ENCODE measurements around the gene TSR1. TPM values are rescaled to one million over a fixed set of nuclear protein-coding genes. Genes with fewer than 3 reads are reported as not detected.

Gene TSR1
- 10 to 100 TPM; 27.6 to 70.9 (median 41.3) TPM for total RNA-seq

DNA sequence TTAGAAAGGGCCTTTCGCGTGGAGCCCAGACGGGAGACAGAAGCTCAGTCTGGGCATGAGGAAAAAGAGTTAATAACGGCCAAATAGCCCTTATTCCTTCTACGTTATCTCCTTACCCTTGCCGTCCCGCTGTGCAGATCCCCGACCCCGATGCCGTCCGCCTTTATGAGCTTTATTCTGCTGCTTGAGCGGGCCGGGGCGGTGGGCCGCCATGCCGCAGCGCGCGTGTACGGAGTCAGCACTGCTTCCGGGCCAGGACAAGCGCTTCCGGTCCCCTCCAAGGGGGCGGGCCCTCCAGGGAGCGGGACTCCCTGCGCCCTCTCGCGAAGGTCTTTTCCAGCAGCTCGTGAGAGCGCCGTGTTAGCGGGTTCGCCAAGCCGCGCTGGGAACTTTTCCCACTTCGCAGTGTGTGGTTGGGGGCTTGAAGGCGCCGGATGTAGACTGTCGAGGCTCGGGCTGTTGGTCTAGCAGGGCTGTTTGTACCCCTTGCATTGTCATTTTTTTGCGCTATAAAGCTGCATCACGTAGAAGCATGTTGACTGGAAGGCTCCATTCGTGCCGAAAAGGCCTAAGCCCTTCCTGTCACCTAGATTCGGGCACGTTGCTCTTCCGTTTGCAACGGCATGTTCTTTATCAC is at the start of gene TSR1:
TSS of gene TSR1 (minus strand) at position 243 of the 637 bp plus-strand sequence. CDS start at position 213, 30 bp downstream.
- WGBS, 10 experiments = 0 to 2% (median 0%) methylated on average over 1 to 17 of the region's 48 CpGs; no CpG with 5 or more reads in 2 of the 10 experiments
- ATAC-seq (replicated peaks in 6 of 8) = peak; percentile 74 to 88 (median 80)
- in situ Hi-C loops (cut with MboI; ENCODE audit: low pct_unique_long_range_greater_than_20kb in 2 of 9, low sequenced_read_pairs in 9 of 9, unreplicated experiment in 9 of 9) = no loop called here

DNA sequence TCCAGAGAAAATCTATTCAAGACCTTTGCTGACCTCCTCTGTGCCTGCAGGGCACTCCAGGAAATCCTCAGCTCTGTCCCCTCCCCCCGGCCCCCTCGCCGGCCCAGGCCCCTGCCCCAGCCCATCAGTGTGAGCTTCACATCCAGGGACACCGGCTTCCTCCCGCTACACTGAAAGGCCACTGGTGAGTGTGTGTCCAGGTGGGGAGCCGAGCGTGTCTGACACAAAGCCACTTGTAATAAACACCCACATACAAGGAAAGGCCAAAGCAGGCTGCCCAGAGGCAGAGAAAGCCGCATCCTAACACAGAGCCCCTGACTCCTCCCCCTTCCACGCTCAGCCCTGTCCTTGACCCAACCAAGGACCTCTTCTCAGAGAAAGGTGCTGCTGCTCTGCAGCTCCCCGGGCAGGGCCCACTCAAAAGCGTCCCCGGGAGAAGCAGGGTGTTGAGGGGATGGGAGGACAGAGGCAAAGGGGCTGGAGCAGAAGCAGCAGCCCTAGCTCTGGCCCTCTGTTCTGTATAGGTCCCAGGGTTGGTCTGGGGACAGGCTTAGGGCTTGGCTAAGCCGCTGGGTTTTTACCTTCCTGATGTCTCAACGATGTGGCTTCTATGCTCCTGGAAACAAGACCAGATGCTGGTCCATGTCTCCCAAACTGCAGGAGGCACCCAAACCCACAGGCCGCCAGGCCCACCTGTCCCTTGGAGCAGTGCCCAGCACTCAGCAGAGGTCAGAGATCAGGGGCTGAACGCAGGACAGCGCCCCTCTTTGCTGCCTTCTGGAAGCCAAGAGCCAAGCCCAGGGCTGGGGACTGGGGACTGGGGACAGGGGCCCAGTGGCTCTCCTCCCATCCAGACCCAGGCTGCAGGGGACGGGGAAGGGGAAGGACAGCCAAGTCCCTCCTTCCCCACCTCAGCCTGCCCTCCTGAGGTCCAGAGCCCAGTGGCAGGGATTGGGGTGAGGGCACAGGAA is 49.3 kb upstream of the TSR1 start:
- peak in 4 of 8 experiments; percentile 34 to 43 (median 38) for ATAC-seq (replicated peaks in 6 of 8)
- 23 to 83% (median 52%) methylated on average over 2 to 5 of the region's 18 CpGs; no CpG with 5 or more reads in 6 of the 10 experiments for WGBS, 10 experiments
- no peak overlapping the region for H3K4me3 ChIP-seq
- in situ Hi-C loops (cut with MboI; ENCODE audit: low pct_unique_long_range_greater_than_20kb in 2 of 9, low sequenced_read_pairs in 9 of 9, unreplicated experiment in 9 of 9) = no loop called here
- H3K27ac ChIP-seq = peak overlapping the region; percentile 70 to 72
- peaks cover 45 to 51% of the 10 kb centered on the region in 2 donors for H3K4me1 ChIP-seq (replicated peaks in 1 of 2)

More for the DNA sequence above, at the start of gene TSR1:
- Histone ChIP-seq H3K4me1 (replicated peaks in 1 of 2) (peaks cover 8 to 13% of the 10 kb centered on the region in 2 donors), H3K27ac (peak within 1 kb of the TSS; percentile 89 to 96), H3K4me3 (peak within 1 kb of the TSS; percentile 73 to 99 (median 87))

DNA sequence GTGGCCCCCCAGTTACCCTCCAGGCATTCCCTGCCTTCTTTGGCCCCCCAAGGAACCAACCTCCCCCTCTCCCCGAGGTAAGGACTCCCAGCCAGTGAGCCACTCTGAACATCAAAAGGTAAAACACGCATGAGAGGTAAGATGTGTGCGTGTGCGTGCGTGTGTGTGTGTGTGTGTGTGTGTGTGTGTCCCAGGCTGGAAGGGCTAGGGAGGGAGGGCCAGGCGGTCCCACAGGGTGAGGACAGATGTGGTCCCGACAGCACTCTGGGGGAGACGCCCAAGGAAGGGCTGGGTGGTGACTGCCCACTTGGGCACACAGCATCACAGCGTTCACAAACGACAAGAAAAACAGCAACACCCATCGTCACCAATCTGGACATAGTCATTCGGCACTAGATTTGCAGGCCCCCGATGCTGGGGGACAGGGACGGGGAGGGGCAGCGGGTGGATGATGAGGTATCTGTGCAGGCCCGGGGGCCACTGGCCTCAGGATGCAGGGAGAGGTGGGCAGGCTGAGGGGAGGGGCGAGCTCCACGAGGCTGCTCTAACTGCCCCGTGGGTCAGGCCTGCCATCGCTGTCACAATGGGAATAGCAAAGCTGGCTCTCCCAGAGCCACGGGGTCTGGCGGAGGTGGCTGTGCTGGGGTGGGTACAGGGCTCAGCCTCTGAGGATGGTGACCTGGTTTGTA is 48.3 kb upstream of the TSR1 start:
- peaks cover 40 to 43% of the 10 kb centered on the region in 2 donors for H3K4me1 ChIP-seq (replicated peaks in 1 of 2)
- H3K4me3 ChIP-seq = no peak overlapping the region
- peak in 5 of 8 experiments; percentile 6 to 32 (median 25) for ATAC-seq (replicated peaks in 6 of 8)
- no CpG with 5 or more reads among the region's 22 CpGs for WGBS, 10 experiments
- in situ Hi-C loops (cut with MboI; ENCODE audit: low pct_unique_long_range_greater_than_20kb in 2 of 9, low sequenced_read_pairs in 9 of 9, unreplicated experiment in 9 of 9) = no loop called here
- H3K27ac ChIP-seq = peak overlapping the region; percentile 70 to 72

DNA sequence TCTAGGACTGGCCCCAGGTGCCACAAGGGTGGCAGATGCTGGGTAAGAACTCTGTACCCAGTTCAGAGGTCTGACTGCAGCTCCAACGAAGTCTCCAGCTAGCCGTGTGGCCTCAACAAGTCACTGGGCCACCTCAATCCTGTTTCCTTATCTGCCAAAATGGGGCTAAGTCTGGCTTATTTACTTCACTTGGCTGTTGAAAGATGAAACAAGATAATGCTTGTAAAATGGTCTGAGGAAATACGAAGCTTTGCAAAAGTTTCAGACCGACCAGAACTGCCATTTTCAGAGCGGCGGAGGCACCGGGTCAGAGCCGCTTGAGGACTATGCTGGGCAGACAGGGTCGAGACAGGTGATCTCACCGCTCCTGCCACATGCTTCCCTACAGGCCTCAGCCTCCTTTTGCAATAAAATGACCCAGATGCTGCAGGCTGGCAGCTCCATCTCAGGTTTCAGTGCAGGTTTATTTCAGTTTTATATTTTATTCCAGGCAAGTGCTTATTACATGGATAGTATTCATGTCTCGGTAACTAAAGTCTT is 47.4 kb upstream of the TSR1 start:
- 66 to 94% (median 87%) methylated on average over 3 to 10 of the region's 11 CpGs; no CpG with 5 or more reads in 1 of the 10 experiments for WGBS, 10 experiments
- H3K4me3 ChIP-seq = no peak overlapping the region
- H3K27ac ChIP-seq = peak overlapping the region in 1 of 2 donors; percentile 72
- H3K4me1 ChIP-seq (replicated peaks in 1 of 2) = peaks cover 35 to 37% of the 10 kb centered on the region in 2 donors
- ATAC-seq (replicated peaks in 6 of 8) = no peak
- in situ Hi-C loops (cut with MboI; ENCODE audit: low pct_unique_long_range_greater_than_20kb in 2 of 9, low sequenced_read_pairs in 9 of 9, unreplicated experiment in 9 of 9) = no loop called here

DNA sequence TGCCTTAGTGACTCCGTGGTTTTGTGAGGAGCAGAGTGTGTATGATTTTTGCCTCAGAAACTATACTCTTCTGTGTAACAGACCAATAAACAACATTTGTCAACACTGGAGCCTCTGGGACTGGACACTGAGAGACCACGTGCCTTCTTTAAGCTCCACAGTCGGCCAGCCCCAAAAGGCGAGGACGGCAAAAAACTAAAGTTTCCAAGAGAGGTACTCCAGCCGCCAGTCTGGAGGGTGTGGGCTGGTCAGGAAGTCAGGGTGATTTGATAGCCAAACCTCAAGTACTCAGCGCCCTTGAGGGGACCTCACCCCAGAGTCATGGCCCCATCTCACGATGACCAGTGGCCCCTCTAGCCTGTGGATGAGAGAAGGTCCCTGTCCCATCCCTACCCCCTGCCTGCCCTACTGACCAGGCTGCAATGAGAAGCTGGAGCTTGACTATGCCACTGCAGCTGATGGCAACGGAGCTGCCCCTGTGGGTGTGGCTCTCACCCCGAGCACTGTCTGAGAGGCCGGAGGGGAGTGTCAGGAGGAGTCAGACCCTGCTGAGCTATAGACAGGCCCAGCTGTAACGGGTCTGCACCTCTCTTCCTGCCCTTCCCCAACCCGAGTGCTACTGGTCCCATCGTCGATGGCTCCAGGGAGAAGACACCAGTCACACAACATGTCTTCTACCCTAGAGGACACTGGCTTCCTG is 44.8 kb upstream of the TSR1 start:
- in situ Hi-C loops (cut with MboI; ENCODE audit: low pct_unique_long_range_greater_than_20kb in 2 of 9, low sequenced_read_pairs in 9 of 9, unreplicated experiment in 9 of 9) = no loop called here
- ATAC-seq (replicated peaks in 6 of 8) = peak in 4 of 8 experiments; percentile 1 to 9 (median 8)
- H3K4me3 ChIP-seq = no peak overlapping the region
- H3K4me1 ChIP-seq (replicated peaks in 1 of 2) = peaks cover 24 to 27% of the 10 kb centered on the region in 2 donors
- no peak overlapping the region for H3K27ac ChIP-seq
- 76 to 100% (median 90%) methylated on average over 1 to 10 of the region's 15 CpGs; no CpG with 5 or more reads in 4 of the 10 experiments for WGBS, 10 experiments

DNA sequence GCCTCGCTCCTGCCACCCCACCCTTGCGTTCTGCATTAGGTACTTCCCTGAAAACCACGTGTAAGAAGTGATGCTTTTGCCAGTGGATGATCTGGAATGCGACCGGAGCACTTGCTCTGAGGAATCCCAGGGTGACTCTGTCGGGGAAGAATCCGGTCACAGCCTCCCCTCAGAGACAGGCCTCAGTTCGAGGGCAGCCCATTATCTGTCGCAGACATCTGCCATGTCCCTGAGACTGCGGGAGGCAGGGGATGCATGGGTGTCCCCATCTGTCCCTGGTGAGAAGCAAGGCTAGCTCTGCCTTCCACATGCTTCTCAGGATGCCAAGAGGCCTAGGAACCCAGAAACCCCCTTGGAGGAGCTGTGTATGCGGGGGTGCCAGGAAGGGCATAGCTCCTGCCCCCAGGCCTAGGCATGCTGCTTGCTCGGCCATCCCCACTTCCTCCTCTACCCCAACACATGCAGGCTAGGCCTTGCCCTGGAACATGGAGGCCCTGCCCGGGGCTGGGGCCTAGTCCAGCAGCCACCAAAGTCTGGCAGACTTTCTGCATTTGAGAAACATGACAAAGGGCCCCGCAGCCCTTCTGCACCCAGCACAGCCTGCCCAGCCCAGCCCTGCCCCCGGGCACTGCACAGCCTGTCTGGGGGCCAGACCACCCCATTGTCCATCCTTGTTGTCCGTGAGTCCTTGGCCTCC is 44.1 kb upstream of the TSR1 start:
- Histone ChIP-seq H3K4me1 (replicated peaks in 1 of 2) (peaks cover 17 to 19% of the 10 kb centered on the region in 2 donors), H3K27ac (no peak overlapping the region), H3K4me3 (no peak overlapping the region)
- peak in 3 of 8 experiments; percentile 2 to 11 (median 4) for ATAC-seq (replicated peaks in 6 of 8)
- WGBS, 10 experiments = 10 to 100% (median 88%) methylated on average over 1 to 13 of the region's 16 CpGs; no CpG with 5 or more reads in 5 of the 10 experiments
- in situ Hi-C loops (cut with MboI; ENCODE audit: low pct_unique_long_range_greater_than_20kb in 2 of 9, low sequenced_read_pairs in 9 of 9, unreplicated experiment in 9 of 9) = no loop called here

DNA sequence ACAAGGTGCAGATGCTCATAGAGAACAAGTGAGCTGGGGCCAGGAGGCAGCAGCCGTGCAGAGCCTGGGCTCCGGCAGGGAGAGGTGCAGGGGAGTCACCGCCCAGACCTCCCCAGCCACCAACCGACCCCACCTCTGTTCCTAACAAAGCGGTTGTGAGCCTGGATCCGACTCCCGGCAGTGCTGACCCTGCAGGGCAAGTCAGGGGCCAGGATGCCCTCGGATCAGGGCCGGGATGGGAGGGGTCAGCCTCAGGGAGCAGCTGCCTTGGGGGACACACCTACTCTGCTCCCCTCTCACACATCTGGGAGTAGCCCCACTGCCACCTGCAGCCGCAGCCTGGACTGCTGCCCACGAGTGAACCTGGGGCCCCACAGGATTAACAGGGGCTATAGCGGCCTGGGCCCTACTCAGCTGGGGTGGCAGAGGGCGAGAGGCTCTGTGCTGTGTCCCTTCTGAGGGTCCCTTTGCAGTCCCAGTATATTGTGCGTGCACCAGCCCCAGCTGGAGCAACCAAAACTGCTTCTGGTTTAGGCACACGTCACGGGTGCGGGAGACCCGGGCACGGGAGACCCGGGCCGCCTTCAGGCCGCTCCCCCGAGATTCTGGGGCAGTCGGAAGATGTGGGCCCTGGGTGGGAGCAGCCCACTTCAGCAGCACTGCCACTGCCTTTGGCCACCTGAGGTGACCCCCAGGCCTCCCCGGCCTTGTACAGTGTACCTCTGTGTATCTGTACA is 43.4 kb upstream of the TSR1 start:
- ATAC-seq (replicated peaks in 6 of 8) = peak in 5 of 8 experiments; percentile 0 to 5 (median 2)
- no peak overlapping the region for H3K4me3 ChIP-seq
- 94 to 98% methylated on average over 9 to 10 of the region's 25 CpGs; no CpG with 5 or more reads in 8 of the 10 experiments for WGBS, 10 experiments
- in situ Hi-C loops (cut with MboI; ENCODE audit: low pct_unique_long_range_greater_than_20kb in 2 of 9, low sequenced_read_pairs in 9 of 9, unreplicated experiment in 9 of 9) = no loop called here
- H3K4me1 ChIP-seq (replicated peaks in 1 of 2) = peaks cover 10 to 12% of the 10 kb centered on the region in 2 donors
- H3K27ac ChIP-seq = no peak overlapping the region

DNA sequence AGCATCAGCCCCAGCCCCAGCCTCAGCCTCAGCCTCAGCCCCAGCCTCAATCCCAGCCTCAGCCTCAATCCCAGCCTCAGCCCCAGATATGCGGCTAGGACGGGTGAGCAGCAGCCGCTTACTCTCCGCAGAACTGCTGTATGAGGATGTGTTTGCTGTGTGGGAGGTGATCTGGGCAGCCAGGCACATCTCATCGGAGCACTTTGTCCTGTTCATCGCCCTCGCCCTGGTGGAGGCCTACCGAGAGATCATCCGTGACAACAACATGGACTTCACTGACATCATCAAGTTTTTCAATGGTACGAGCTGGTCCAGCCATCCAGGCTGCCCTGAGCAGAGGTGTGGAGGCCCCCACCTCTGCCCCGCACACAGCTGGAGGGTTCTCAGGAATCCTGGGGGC is 42.6 kb upstream of the TSR1 start:
- Histone ChIP-seq H3K27ac (no peak overlapping the region), H3K4me3 (no peak overlapping the region), H3K4me1 (replicated peaks in 1 of 2) (peaks cover 3 to 6% of the 10 kb centered on the region in 2 donors)
- no peak for ATAC-seq (replicated peaks in 6 of 8)
- 80 to 100% (median 92%) methylated on average over 3 to 7 of the region's 11 CpGs; no CpG with 5 or more reads in 6 of the 10 experiments for WGBS, 10 experiments
- in situ Hi-C loops (cut with MboI; ENCODE audit: low pct_unique_long_range_greater_than_20kb in 2 of 9, low sequenced_read_pairs in 9 of 9, unreplicated experiment in 9 of 9) = no loop called here

DNA sequence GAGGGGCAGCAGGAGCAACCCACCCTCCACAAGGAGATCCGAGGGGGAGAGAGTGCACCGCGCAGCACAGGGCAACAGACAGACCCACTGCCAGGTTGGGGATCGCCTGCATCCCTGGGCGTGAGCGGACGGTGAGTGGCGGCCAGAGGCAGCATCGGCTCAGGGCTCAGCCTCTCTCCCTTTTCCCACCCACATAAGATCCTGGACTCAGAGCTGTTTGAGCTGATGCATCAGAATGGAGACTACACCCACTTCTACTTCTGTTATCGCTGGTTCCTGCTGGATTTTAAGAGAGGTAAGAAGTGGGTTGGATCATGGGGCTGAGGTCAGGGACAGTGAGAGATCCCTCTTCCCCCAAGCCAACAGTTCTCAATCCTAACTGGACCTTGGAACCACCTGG is 41.4 kb upstream of the TSR1 start:
- peaks cover under 1 to 2% of the 10 kb centered on the region in 2 donors for H3K4me1 ChIP-seq (replicated peaks in 1 of 2)
- 83 to 96% (median 90%) methylated on average over 2 to 9 of the region's 10 CpGs; no CpG with 5 or more reads in 5 of the 10 experiments for WGBS, 10 experiments
- no peak overlapping the region for H3K27ac ChIP-seq
- in situ Hi-C loops (cut with MboI; ENCODE audit: low pct_unique_long_range_greater_than_20kb in 2 of 9, low sequenced_read_pairs in 9 of 9, unreplicated experiment in 9 of 9) = no loop called here
- H3K4me3 ChIP-seq = no peak overlapping the region
- no peak for ATAC-seq (replicated peaks in 6 of 8)

DNA sequence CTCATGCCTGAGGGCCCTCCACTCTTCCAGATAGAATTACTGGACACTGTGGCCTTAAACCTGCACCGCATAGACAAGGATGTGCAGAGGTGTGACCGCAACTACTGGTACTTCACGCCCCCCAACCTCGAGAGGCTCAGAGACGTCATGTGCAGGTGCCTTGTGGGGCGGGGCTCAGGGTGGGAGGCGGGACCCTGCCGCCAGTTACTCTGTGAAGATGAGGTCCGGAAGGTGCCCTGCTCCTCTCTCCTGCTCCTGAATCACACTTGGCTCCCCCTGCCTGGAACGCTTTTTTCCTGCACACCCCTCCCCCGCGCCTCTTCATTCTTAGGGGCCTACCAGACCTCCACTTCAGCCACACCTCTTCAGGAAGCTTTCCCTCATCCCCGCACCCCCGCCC is 39.9 kb upstream of the TSR1 start:
- H3K4me1 ChIP-seq (replicated peaks in 1 of 2) = no peaks in the 10 kb centered on the region
- H3K27ac ChIP-seq = no peak overlapping the region
- in situ Hi-C loops (cut with MboI; ENCODE audit: low pct_unique_long_range_greater_than_20kb in 2 of 9, low sequenced_read_pairs in 9 of 9, unreplicated experiment in 9 of 9) = no loop called here
- ATAC-seq (replicated peaks in 6 of 8) = no peak
- no peak overlapping the region for H3K4me3 ChIP-seq
- WGBS, 10 experiments = 100% methylated on average over 2 to 4 of the region's 14 CpGs; no CpG with 5 or more reads in 7 of the 10 experiments

DNA sequence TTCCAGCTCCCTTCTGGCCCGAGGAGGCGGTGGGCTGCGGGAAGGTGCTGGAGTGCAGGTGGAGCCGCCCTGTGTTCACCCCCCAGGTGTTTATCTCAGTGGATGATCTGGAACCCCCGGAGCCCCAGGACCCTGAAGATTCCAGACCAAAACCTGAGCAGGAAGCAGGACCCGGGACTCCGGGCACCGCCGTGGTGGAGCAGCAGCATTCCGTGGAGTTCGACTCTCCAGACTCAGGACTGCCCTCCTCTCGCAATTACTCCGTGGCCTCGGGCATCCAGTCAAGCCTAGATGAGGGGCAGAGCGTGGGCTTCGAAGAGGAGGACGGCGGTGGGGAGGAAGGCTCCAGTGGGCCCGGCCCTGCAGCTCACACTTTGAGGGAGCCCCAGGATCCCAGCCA is 39.1 kb upstream of the TSR1 start:
- in situ Hi-C loops (cut with MboI; ENCODE audit: low pct_unique_long_range_greater_than_20kb in 2 of 9, low sequenced_read_pairs in 9 of 9, unreplicated experiment in 9 of 9) = no loop called here

More for the DNA sequence above, 39.1 kb upstream of the TSR1 start:
- H3K4me1 ChIP-seq (replicated peaks in 1 of 2) = no peaks in the 10 kb centered on the region
- H3K27ac ChIP-seq = no peak overlapping the region
- no peak overlapping the region for H3K4me3 ChIP-seq
- 88 to 100% (median 97%) methylated on average over 6 to 10 of the region's 19 CpGs; no CpG with 5 or more reads in 6 of the 10 experiments for WGBS, 10 experiments
- no peak for ATAC-seq (replicated peaks in 6 of 8)

All from motor neuron (in vitro differentiated cells).